GDM1 (cell line): ENCODE measurements around the gene NPIPB6.
A peak's percentile ranks its signal among the peaks of the same experiment; 100 is the strongest.
"Not testable (repeated sequence)": the region's sequence is repeated elsewhere in the genome, so short reads cannot be mapped to it uniquely, and the experiment has no call there.

Source experiments
- DNase-seq: peaks from one replicate; lab custom pipeline; 2025; lab: John Stamatoyannopoulos, UW

Gene NPIPB6

GRCh38 chr16:28363408-28363807, at the start of gene NPIPB6:
Gene NPIPB6 (minus strand): TSS chr16:28363508. CDS start chr16:28362822, 686 bp downstream.
- DNase-seq, result not testable (repeated sequence)

- DNase-seq, result not testable (repeated sequence)
These were observed 40.1 kb upstream of the NPIPB6 start, which contains the start of gene EIF3CL for GRCh38 chr16:28403220-28404072. Gene EIF3CL (minus strand): TSS chr16:28403841. CDS start chr16:28403618, 223 bp downstream.

GRCh38 chr16:28392054-28392453, 28.7 kb upstream of the NPIPB6 start:
- DNase-seq, result not testable (repeated sequence)

- DNase-seq, result not testable (repeated sequence)
These were observed 19.0 kb upstream of the NPIPB6 start for GRCh38 chr16:28382177-28382867.

GRCh38 chr16:28377822-28378221, 14.5 kb upstream of the NPIPB6 start:
- DNase-seq, result not testable (repeated sequence)

GRCh38 chr16:28377108-28377625, 13.9 kb upstream of the NPIPB6 start:
- not testable (repeated sequence) for DNase-seq

- DNase-seq, result not testable (repeated sequence)
These were observed 11.8 kb upstream of the NPIPB6 start for GRCh38 chr16:28375115-28375514.

- not testable (repeated sequence) for DNase-seq
These were observed 11.0 kb upstream of the NPIPB6 start for GRCh38 chr16:28374281-28374680.

GRCh38 chr16:28367926-28368325, 4.6 kb upstream of the NPIPB6 start:
- DNase-seq, result not testable (repeated sequence)

- DNase-seq, result not testable (repeated sequence)
These were observed 1.2 kb upstream of the NPIPB6 start for GRCh38 chr16:28364268-28365173.

- DNase-seq, result not testable (repeated sequence)
These were observed 708 bp downstream of the NPIPB6 start for GRCh38 chr16:28362600-28362999.

- DNase-seq, result not testable (repeated sequence)
These were observed 25.1 kb downstream of the NPIPB6 start for GRCh38 chr16:28338230-28338629.

GRCh38 chr16:28336940-28337710, 26.2 kb downstream of the NPIPB6 start:
- not testable (repeated sequence) for DNase-seq

- DNase-seq, result not testable (repeated sequence)
These were observed 27.6 kb downstream of the NPIPB6 start for GRCh38 chr16:28335678-28336077.

- not testable (repeated sequence) for DNase-seq
These were observed 30.7 kb downstream of the NPIPB6 start for GRCh38 chr16:28332632-28333031.

GRCh38 chr16:28330981-28331380, 32.3 kb downstream of the NPIPB6 start:
- not testable (repeated sequence) for DNase-seq

GRCh38 chr16:28330232-28330631, 33.1 kb downstream of the NPIPB6 start:
- DNase-seq, result not testable (repeated sequence)

- DNase-seq, result peak; percentile 55
These were observed 36.3 kb downstream of the NPIPB6 start for GRCh38 chr16:28326881-28327610.

- no peak for DNase-seq
These were observed 38.4 kb downstream of the NPIPB6 start for GRCh38 chr16:28324887-28325279.
